Mesothelial cell of epicardium (in vitro differentiated cells): ENCODE data around the gene SYT8. TPM values are rescaled to one million over a fixed set of nuclear protein-coding genes. Genes with fewer than 3 reads are reported as not detected.

Experiments
- DNase-seq, 2 experiments: peaks; one replicate each; pipeline ENCODE4 v3.0.0; 2021; ENCODE audit warnings: low spot score in 2 of 2; ENCODE audit not compliant: unreplicated experiment in 2 of 2
- H3K27ac Mint-ChIP-seq: 2 replicates; pipeline ENCODE4 v1.8.0; 2021; ENCODE audit warnings: mixed read lengths
- H3K27me3 Mint-ChIP-seq: 2 replicates; pipeline ENCODE4 v1.8.0; 2021; ENCODE audit warnings: low read depth, mixed read lengths
- H3K36me3 Mint-ChIP-seq: 2 replicates; pipeline ENCODE4 v1.8.0; 2021; ENCODE audit warnings: mixed read lengths
- H3K4me1 Mint-ChIP-seq: 2 replicates; pipeline ENCODE4 v1.8.0; 2021; ENCODE audit warnings: mixed read lengths
- H3K4me3 Mint-ChIP-seq: 2 replicates; pipeline ENCODE4 v1.8.0; 2021; ENCODE audit warnings: mild to moderate bottlenecking, moderate library complexity, mixed read lengths
- H3K9me3 Mint-ChIP-seq: 2 replicates; pipeline ENCODE4 v1.8.0; 2021; ENCODE audit warnings: mixed read lengths
- CTCF ChIP-seq: fragments of 200-600 bp; sonication (generic); IDR thresholded peaks from one replicate; pipeline ENCODE4 v1.5.0; 2021; ENCODE audit warnings: antibody characterized with exemption; ENCODE audit not compliant: unreplicated experiment
- total RNA-seq: library from RNA; stranded (reverse); gene quantifications from 3 replicates; pipeline ENCODE4 v1.2.1, GENCODE V29; 2021

The SYT8 gene
- total RNA-seq, 1 donor from 2014 or later: 2.1 TPM

DNA sequence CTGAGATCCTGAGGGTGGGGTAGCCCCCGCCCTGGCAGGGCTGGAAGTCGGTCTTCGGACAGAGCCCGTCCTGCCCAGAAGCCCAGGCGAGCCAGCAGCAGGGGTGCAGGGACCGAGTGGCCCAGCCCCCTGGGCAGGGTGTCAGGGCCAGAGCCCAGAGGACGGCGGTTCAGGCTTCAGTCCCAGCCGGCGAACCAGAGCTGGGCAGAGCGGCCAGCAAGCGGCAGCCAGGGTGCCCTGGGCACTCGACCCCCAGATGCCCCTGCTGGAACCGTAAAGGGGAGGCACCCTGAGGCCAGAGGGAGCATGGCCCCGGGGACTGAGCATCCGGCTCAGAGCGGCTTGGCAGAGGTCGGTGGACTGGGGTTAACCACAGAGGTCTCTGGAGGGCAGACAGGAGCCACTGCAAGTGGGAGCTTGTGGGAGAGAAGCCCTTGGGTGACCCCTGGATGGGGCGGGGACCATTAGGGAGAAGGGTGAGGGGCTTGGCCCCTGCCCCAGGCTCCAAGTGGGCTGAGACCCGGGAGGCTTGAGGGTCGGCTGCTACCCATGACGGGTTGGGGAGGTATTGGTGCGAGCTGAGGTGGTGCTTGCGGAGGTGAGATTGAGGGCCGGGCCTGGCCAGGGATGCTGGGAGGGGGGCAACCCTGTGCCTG is 34.0 kb downstream of the SYT8 start:
- H3K9me3 Mint-ChIP-seq: no peaks in the 10 kb centered on the region
- no peak overlapping the region for H3K27ac Mint-ChIP-seq
- no peak for DNase-seq
- peaks cover 17% of the 10 kb centered on the region for H3K27me3 Mint-ChIP-seq
- peaks cover 18% of the 10 kb centered on the region for H3K4me1 Mint-ChIP-seq
- no peak for TF ChIP-seq CTCF
- no peak overlapping the region for H3K4me3 Mint-ChIP-seq
- H3K36me3 Mint-ChIP-seq: no peaks in the 10 kb centered on the region

GRCh38 chr11:1869427-1870325 is 34.9 kb downstream of the SYT8 start:
- peaks cover 17% of the 10 kb centered on the region for H3K27me3 Mint-ChIP-seq

GRCh38 chr11:1870326-1870696 is 35.5 kb downstream of the SYT8 start:
- TF ChIP-seq CTCF: no peak
- Mint-ChIP-seq H3K9me3 (no peaks in the 10 kb centered on the region), H3K27me3 (peaks cover 17% of the 10 kb centered on the region), H3K27ac (no peak overlapping the region), H3K4me3 (no peak overlapping the region), H3K36me3 (no peaks in the 10 kb centered on the region), H3K4me1 (peaks cover 8% of the 10 kb centered on the region)
- no peak for DNase-seq

More at GRCh38 chr11:1869427-1870325, 34.9 kb downstream of the SYT8 start:
- H3K9me3 Mint-ChIP-seq: no peaks in the 10 kb centered on the region
- no peaks in the 10 kb centered on the region for H3K36me3 Mint-ChIP-seq
- no peak overlapping the region for H3K27ac Mint-ChIP-seq
- H3K4me1 Mint-ChIP-seq: peaks cover 10% of the 10 kb centered on the region
- DNase-seq: no peak
- H3K4me3 Mint-ChIP-seq: no peak overlapping the region
- TF ChIP-seq CTCF: no peak

GRCh38 chr11:1870721-1871466 is 36.1 kb downstream of the SYT8 start:
- no peak for DNase-seq
- no peak for TF ChIP-seq CTCF
- Mint-ChIP-seq H3K4me1 (peaks cover 7% of the 10 kb centered on the region), H3K4me3 (no peak overlapping the region), H3K27me3 (peaks cover 17% of the 10 kb centered on the region), H3K36me3 (no peaks in the 10 kb centered on the region), H3K9me3 (no peaks in the 10 kb centered on the region), H3K27ac (no peak overlapping the region)

GRCh38 chr11:1871531-1871930 is 36.7 kb downstream of the SYT8 start:
- no peak for TF ChIP-seq CTCF
- Mint-ChIP-seq H3K27ac (no peak overlapping the region), H3K4me1 (peaks cover 12% of the 10 kb centered on the region), H3K4me3 (no peak overlapping the region), H3K27me3 (peaks cover 17% of the 10 kb centered on the region), H3K9me3 (no peaks in the 10 kb centered on the region), H3K36me3 (no peaks in the 10 kb centered on the region)
- no peak for DNase-seq
